ENCODE measurements around the gene ARSD.

GRCh38 chrX:2955281-2955680 is 26.1 kb upstream of the ARSD start:
- no peak for TF ChIP-seq CTCF (IDR thresholded peaks at IDR 0.05)
- no peak for TF ChIP-seq POLR2A (IDR thresholded peaks at IDR 0.05)

Measured in lower leg skin (tissue), 3 donors.